OCI-LY7 (cell line): Measurements from ENCODE around the gene OSBPL3. TPM values are rescaled to one million over a fixed set of nuclear protein-coding genes. Genes with fewer than 3 reads are reported as not detected.

Experiments
- BruUV-seq: library from RNA; stranded (reverse); fragments of 400-500 nt; replicated peaks from 2 replicates; lab custom pipeline; 2021; lab: Mats Ljungman, UMichigan
- CTCF ChIA-PET: fragments of 300-600 bp; sonication (Branson Sonifier 250); formaldehyde crosslinking; loops from one replicate; lab custom pipeline; 2022; ENCODE audit warnings: antibody characterized with exemption; ENCODE audit not compliant: unreplicated experiment; lab: Charles Lee
- POLR2A ChIA-PET: fragments of 300-600 bp; sonication (Branson Sonifier 250); formaldehyde crosslinking; loops from one replicate; lab custom pipeline; 2022; ENCODE audit warnings: antibody characterized with exemption; lab: Charles Lee
- DNase-seq: peaks from one replicate; pipeline ENCODE4 v3.0.0-alpha.2; 2015; ENCODE audit warnings: low spot score
- H2AFZ ChIP-seq: fragments of 200-600 bp; sonication (generic), shearing (Covaris generic); 2 replicates; pipeline ENCODE4 v1.6.1; 2014; ENCODE audit warnings: mild to moderate bottlenecking, antibody characterized with exemption, low read length, moderate library complexity
- H3K27ac ChIP-seq: fragments of 200-600 bp; sonication (generic); 2 replicates; pipeline ENCODE4 v1.5.1; 2014; ENCODE audit warnings: mixed run types, low read depth, mild to moderate bottlenecking, moderate library complexity, low read length, inconsistent platforms; ENCODE audit not compliant: poor library complexity, severe bottlenecking
- H3K36me3 ChIP-seq: fragments of 200-600 bp; sonication (generic); 2 replicates; pipeline ENCODE4 v1.6.1; 2014; ENCODE audit warnings: mild to moderate bottlenecking, antibody characterized with exemption, low read length, moderate library complexity, mixed read lengths; ENCODE audit not compliant: insufficient read depth
- H3K4me1 ChIP-seq: fragments of 200-600 bp; sonication (generic); 2 replicates; pipeline ENCODE4 v1.5.1; 2014; ENCODE audit warnings: mild to moderate bottlenecking, low read length; ENCODE audit not compliant: insufficient read depth, poor library complexity, severe bottlenecking
- H3K4me2 ChIP-seq: fragments of 200-600 bp; sonication (generic); 2 replicates; pipeline ENCODE4 v1.6.1; 2014; ENCODE audit warnings: mild to moderate bottlenecking, low read length
- H3K4me3 ChIP-seq: fragments of 200-600 bp; sonication (generic); 2 replicates; pipeline ENCODE4 v1.5.1; 2014; ENCODE audit warnings: mild to moderate bottlenecking, low read depth, low read length; ENCODE audit not compliant: poor library complexity, severe bottlenecking
- H3K79me2 ChIP-seq: fragments of 200-600 bp; sonication (generic); 2 replicates; pipeline ENCODE4 v1.6.1; 2016; ENCODE audit warnings: low read depth, mild to moderate bottlenecking, low read length, moderate library complexity, mixed read lengths; ENCODE audit not compliant: insufficient read depth
- H3K9me2 ChIP-seq: fragments of 200-600 bp; sonication (generic); 2 replicates; pipeline ENCODE4 v1.6.1; 2016; ENCODE audit warnings: mild to moderate bottlenecking, low read length, mixed read lengths; ENCODE audit not compliant: insufficient read depth
- H3K9me3 ChIP-seq: fragments of 200-600 bp; sonication (generic); 2 replicates; pipeline ENCODE4 v1.6.1; 2014; ENCODE audit warnings: mild to moderate bottlenecking, mixed run types, low read length, mixed read lengths
- H4K20me1 ChIP-seq: fragments of 200-600 bp; sonication (generic); 2 replicates; pipeline ENCODE4 v1.6.1; 2014; ENCODE audit warnings: mild to moderate bottlenecking, antibody characterized with exemption, low read length, moderate library complexity, mixed read lengths; ENCODE audit not compliant: insufficient read depth
- EZH2phosphoT487 ChIP-seq: fragments of 200-600 bp; sonication (generic); IDR thresholded peaks from 2 replicates; pipeline ENCODE4 v1.6.1; 2018; ENCODE audit warnings: low read depth, borderline replicate concordance, mild to moderate bottlenecking, mixed run types, antibody characterized with exemption, low read length, moderate library complexity, mixed read lengths
- intact Hi-C: fragments of 100-400 bp; cut with micrococcal nuclease; formaldehyde crosslinking; loops from one replicate; pipeline ENCODE4 v1.10.0; 2022; ENCODE audit not compliant: unreplicated experiment
- total RNA-seq, 2 experiments: library from RNA; depleted of rRNA in 1 of 2; stranded (reverse); fragments of >200 nt in 1 of 2; shearing (Covaris generic) in 1 of 2; gene quantifications; 2 replicates each; pipeline ENCODE4 v1.2.3, GENCODE V29; 2014 to 2022
- TF ChIP-seq, protein P1 (sequence below): fragments of 200-600 bp; sonication (generic); conservative IDR thresholded peaks from 2 replicates; pipeline ENCODE4 v1.5.1; 2014; ENCODE audit warnings: mild to moderate bottlenecking, antibody characterized with exemption, low read length, moderate library complexity, mixed read lengths

The OSBPL3 gene
- total RNA-seq, 2 experiments from 2014 or later: 28.7 to 79.9 TPM

DNA sequence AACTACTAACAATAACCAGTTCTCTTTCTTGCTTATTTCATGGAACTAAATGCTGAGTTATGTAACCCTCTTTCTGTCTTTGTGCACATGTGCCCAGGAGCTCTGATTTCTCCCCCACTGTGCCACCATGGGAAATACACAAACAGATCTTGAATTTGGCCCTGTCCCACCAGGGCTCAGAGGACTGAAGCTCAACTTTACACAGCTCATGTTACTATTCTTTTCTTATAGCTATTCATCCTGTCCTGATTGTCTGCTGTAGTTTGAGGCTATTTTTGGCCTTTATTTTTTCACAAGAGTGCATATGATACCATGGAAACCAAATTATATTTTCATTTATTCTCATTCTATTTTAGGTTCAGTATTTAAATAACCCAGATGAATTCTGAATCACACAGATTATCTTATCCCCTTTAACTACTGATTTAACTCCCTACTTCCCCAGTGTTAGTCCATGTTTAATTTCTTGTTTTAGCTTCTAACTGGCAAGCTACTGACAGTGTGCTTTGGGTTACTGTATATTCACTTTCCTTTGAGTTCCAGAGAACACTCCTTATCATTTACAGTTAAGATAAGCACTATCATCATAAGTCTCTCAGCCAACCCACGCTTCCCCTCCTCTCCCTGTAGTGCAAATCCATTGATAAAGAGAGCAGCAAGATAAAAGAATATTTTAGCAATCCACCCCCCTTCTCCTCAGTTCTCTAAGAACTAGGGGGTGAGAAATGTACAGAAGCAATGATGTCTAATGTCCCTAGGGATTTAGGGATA is 150.9 kb downstream of the OSBPL3 start:
- no peak overlapping the region for H2AFZ ChIP-seq
- peaks cover 95% of the 10 kb centered on the region for H3K36me3 ChIP-seq
- no peaks in the 10 kb centered on the region for H3K9me3 ChIP-seq
- CTCF ChIA-PET: no interaction called here
- H3K79me2 ChIP-seq: no peaks in the 10 kb centered on the region; the same call in 1 of the 2 replicates
- peak overlapping the region; percentile 55 for H3K27ac ChIP-seq
- H3K4me1 ChIP-seq: peaks cover 81% of the 10 kb centered on the region
- intact Hi-C loops: no loop called here
- no peaks in the 10 kb centered on the region for H3K9me2 ChIP-seq
- no TSS peak for BruUV-seq
- H3K4me3 ChIP-seq: peak overlapping the region; percentile 14
- DNase-seq: no peak
- POLR2A ChIA-PET: interaction anchor here (0.6 to 1.2 kb wide), 4 partner anchors 13 to 134 kb away, joined by 3 to 9 read pairs (median 3); no protein-coding TSS in a partner anchor
- TF ChIP-seq, protein P1, sequence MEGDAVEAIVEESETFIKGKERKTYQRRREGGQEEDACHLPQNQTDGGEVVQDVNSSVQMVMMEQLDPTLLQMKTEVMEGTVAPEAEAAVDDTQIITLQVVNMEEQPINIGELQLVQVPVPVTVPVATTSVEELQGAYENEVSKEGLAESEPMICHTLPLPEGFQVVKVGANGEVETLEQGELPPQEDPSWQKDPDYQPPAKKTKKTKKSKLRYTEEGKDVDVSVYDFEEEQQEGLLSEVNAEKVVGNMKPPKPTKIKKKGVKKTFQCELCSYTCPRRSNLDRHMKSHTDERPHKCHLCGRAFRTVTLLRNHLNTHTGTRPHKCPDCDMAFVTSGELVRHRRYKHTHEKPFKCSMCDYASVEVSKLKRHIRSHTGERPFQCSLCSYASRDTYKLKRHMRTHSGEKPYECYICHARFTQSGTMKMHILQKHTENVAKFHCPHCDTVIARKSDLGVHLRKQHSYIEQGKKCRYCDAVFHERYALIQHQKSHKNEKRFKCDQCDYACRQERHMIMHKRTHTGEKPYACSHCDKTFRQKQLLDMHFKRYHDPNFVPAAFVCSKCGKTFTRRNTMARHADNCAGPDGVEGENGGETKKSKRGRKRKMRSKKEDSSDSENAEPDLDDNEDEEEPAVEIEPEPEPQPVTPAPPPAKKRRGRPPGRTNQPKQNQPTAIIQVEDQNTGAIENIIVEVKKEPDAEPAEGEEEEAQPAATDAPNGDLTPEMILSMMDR: no peak
- no peak for TF ChIP-seq EZH2phosphoT487
- no peaks in the 10 kb centered on the region for H4K20me1 ChIP-seq
- peak overlapping the region; percentile 58 for H3K4me2 ChIP-seq

DNA sequence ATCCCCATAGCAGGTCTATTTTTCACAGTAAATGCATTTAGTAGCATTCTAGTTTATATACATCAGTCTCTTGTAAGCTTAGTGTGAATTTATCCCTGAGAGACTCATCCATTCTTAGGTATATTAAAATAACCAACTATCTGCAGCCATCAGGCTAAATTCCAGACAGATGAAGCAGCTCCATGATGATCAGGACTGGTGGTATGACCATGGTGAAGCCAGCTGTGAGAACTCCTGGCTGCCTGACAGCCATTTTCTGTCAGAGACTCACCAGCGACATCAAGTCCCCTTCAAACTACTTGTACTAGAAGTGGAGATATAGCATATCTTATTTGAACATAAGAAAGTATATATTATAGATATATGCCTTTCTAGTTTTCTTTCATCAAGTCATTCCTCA is 152.4 kb downstream of the OSBPL3 start:
- no TSS peak for BruUV-seq
- no peaks in the 10 kb centered on the region; the same call in 1 of the 2 replicates for H3K79me2 ChIP-seq

More for the DNA sequence above, 152.4 kb downstream of the OSBPL3 start:
- intact Hi-C loops: no loop called here
- peaks cover 79% of the 10 kb centered on the region for H3K4me1 ChIP-seq
- H3K9me2 ChIP-seq: no peaks in the 10 kb centered on the region
- POLR2A ChIA-PET: interaction anchor here (0.9 to 3.3 kb wide), 3 partner anchors 8 to 81 kb away, joined by 4 to 23 read pairs (median 9); no protein-coding TSS in a partner anchor
- TF ChIP-seq, protein P1: no peak
- TF ChIP-seq EZH2phosphoT487: no peak
- no peaks in the 10 kb centered on the region for H3K9me3 ChIP-seq
- H3K4me2 ChIP-seq: no peak overlapping the region
- peaks cover 96% of the 10 kb centered on the region for H3K36me3 ChIP-seq
- no peaks in the 10 kb centered on the region for H4K20me1 ChIP-seq
- CTCF ChIA-PET: interaction anchor here (1.5 kb wide), 1 partner anchor 9 kb away, joined by 4 read pairs; no protein-coding TSS in a partner anchor
- no peak overlapping the region for H3K4me3 ChIP-seq
- DNase-seq: no peak
- H3K27ac ChIP-seq: no peak overlapping the region
- H2AFZ ChIP-seq: no peak overlapping the region
